HG02938 (cell line): ENCODE measurements around the gene PTPRN2.
"Not testable (repeated sequence)": the region's sequence is repeated elsewhere in the genome, so short reads cannot be mapped to it uniquely, and the experiment has no call there.

Source experiments
- ATAC-seq: cut with Tn5 transposase; IDR thresholded peaks from one replicate; pipeline ENCODE4 v1.9.1; 2021; ENCODE audit warnings: mild to moderate bottlenecking, moderate library complexity; ENCODE audit not compliant: unreplicated experiment

Gene PTPRN2

GRCh38 chr7:158391541-158391940 lies 196.1 kb downstream of the PTPRN2 start:
- no peak for ATAC-seq

GRCh38 chr7:158391141-158391540 lies 196.5 kb downstream of the PTPRN2 start:
- no peak for ATAC-seq

GRCh38 chr7:158390460-158390859 lies 197.2 kb downstream of the PTPRN2 start:
- no peak for ATAC-seq

- no peak for ATAC-seq
Observed at GRCh38 chr7:158389514-158390425, 197.9 kb downstream of the PTPRN2 start.

- no peak for ATAC-seq
Observed at GRCh38 chr7:158388928-158389327, 198.7 kb downstream of the PTPRN2 start.

- ATAC-seq: no peak
Observed at GRCh38 chr7:158388072-158388471, 199.6 kb downstream of the PTPRN2 start.

GRCh38 chr7:158387546-158387891 lies 200.1 kb downstream of the PTPRN2 start:
- ATAC-seq: no peak

GRCh38 chr7:158386866-158387545 lies 200.6 kb downstream of the PTPRN2 start:
- ATAC-seq: no peak

- no peak for ATAC-seq
Observed at GRCh38 chr7:158386355-158386618, 201.3 kb downstream of the PTPRN2 start.

GRCh38 chr7:158385496-158386354 lies 201.9 kb downstream of the PTPRN2 start:
- not testable (repeated sequence) for ATAC-seq

- no peak for ATAC-seq
Observed at GRCh38 chr7:158384746-158385145, 202.9 kb downstream of the PTPRN2 start.

- no peak for ATAC-seq
Observed at GRCh38 chr7:158383665-158384064, 204.0 kb downstream of the PTPRN2 start.

- no peak for ATAC-seq
Observed at GRCh38 chr7:158382363-158383254, 205.0 kb downstream of the PTPRN2 start.

GRCh38 chr7:158381956-158382355 lies 205.7 kb downstream of the PTPRN2 start:
- no peak for ATAC-seq

GRCh38 chr7:158378978-158379377 lies 208.6 kb downstream of the PTPRN2 start:
- ATAC-seq: no peak

- no peak for ATAC-seq
Observed at GRCh38 chr7:158377800-158378623, 209.6 kb downstream of the PTPRN2 start.

- not testable (repeated sequence) for ATAC-seq
Observed at GRCh38 chr7:158376839-158377186, 210.8 kb downstream of the PTPRN2 start.

- not testable (repeated sequence) for ATAC-seq
Observed at GRCh38 chr7:158376146-158376838, 211.3 kb downstream of the PTPRN2 start.

- ATAC-seq: no peak
Observed at GRCh38 chr7:158375034-158375433, 212.6 kb downstream of the PTPRN2 start.
